Measurements from ENCODE around the gene KHK.

The KHK gene

GRCh38 chr2:27050996-27051901 lies 35.3 kb upstream of the KHK start, which contains the start of gene AGBL5 (continued):
- TF ChIP-seq MYNN (tag by site-specific recombination; IDR thresholded peaks at IDR 0.05; ENCODE audit: borderline replicate concordance) (no peak), ZNF692 (tag by site-specific recombination; IDR thresholded peaks at IDR 0.05) (peak; percentile 49; the same call in 1 of the 2 replicates), PBX3 (CRISPR knock-in tag; IDR thresholded peaks at IDR 0.05) (peak; percentile 26), ZNF214 (tag by site-specific recombination; IDR thresholded peaks at IDR 0.05; ENCODE audit: borderline replicate concordance) (no peak), MZF1 (tag by site-specific recombination; IDR thresholded peaks at IDR 0.05; ENCODE audit: borderline replicate concordance) (peak; percentile 66; the same call in 1 of the 2 replicates), ZNF169 (tag by site-specific recombination; IDR thresholded peaks at IDR 0.05) (no peak), ZNF274 (IDR thresholded peaks at IDR 0.05; ENCODE audit: low read length) (no peak), ZNF274 (tag by site-specific recombination; IDR thresholded peaks at IDR 0.05; ENCODE audit: borderline replicate concordance) (no peak), ZNF433 (tag by site-specific recombination; IDR thresholded peaks at IDR 0.05; ENCODE audit: low read depth) (no peak), ZNF677 (tag by site-specific recombination; IDR thresholded peaks at IDR 0.05) (no peak), ZNF335 (tag by site-specific recombination; conservative IDR thresholded peaks at IDR 0.05) (peak; percentile 88), BCL11A (tag by site-specific recombination; IDR thresholded peaks at IDR 0.05; ENCODE audit: low read depth) (no peak; the same call in 1 of the 2 replicates), ZNF239 (tag by site-specific recombination; IDR thresholded peaks at IDR 0.05) (peak; percentile 45; the same call in 1 of the 2 replicates), ZNF596 (tag by site-specific recombination; IDR thresholded peaks at IDR 0.05) (peak; percentile 45; the same call in 1 of the 2 replicates), ZNF391 (tag by site-specific recombination; IDR thresholded peaks at IDR 0.05; ENCODE audit: borderline replicate concordance, low read depth) (no peak), ZFP41 (tag by site-specific recombination; IDR thresholded peaks at IDR 0.05; ENCODE audit: borderline replicate concordance) (no peak), TRIM28 (IDR thresholded peaks at IDR 0.05; ENCODE audit: borderline replicate concordance, low read length) (peak; percentile 96), ZNF518A (tag by site-specific recombination; conservative IDR thresholded peaks at IDR 0.05; ENCODE audit: low read depth) (no peak; the same call in 1 of the 2 replicates), ZSCAN30 (tag by site-specific recombination; IDR thresholded peaks at IDR 0.05) (peak; percentile 63), ZNF747 (tag by site-specific recombination; IDR thresholded peaks at IDR 0.05) (no peak), ZNF623 (tag by site-specific recombination; IDR thresholded peaks at IDR 0.05) (no peak), GLIS2 (tag by site-specific recombination; IDR thresholded peaks at IDR 0.05) (no peak), ZNF580 (tag by site-specific recombination; IDR thresholded peaks at IDR 0.05) (peak; percentile 73), ZNF132 (tag by site-specific recombination; IDR thresholded peaks at IDR 0.05; ENCODE audit: borderline replicate concordance) (no peak), WT1 (tag by site-specific recombination; IDR thresholded peaks at IDR 0.05) (no peak; the same call in none of the 2 replicates), ZNF510 (tag by site-specific recombination; IDR thresholded peaks at IDR 0.05; ENCODE audit: insufficient replicate concordance) (no peak), ZBTB6 (tag by site-specific recombination; IDR thresholded peaks at IDR 0.05) (peak; percentile 41), TCF7L2 (IDR thresholded peaks at IDR 0.05; ENCODE audit: borderline replicate concordance, low read depth, low read length) (no peak), ZNF266 (tag by site-specific recombination; IDR thresholded peaks at IDR 0.05; ENCODE audit: low read depth) (no peak), ZNF707 (tag by site-specific recombination; IDR thresholded peaks at IDR 0.05) (no peak), GFI1B (tag by site-specific recombination; IDR thresholded peaks at IDR 0.05) (no peak)
